ENCODE results near the gene LRFN4. TPM values are rescaled to one million over a fixed set of nuclear protein-coding genes. Genes with fewer than 3 reads are reported as not detected.

The LRFN4 gene
- total RNA-seq, 1 donor from 2014 or later: 13.5 TPM

DNA sequence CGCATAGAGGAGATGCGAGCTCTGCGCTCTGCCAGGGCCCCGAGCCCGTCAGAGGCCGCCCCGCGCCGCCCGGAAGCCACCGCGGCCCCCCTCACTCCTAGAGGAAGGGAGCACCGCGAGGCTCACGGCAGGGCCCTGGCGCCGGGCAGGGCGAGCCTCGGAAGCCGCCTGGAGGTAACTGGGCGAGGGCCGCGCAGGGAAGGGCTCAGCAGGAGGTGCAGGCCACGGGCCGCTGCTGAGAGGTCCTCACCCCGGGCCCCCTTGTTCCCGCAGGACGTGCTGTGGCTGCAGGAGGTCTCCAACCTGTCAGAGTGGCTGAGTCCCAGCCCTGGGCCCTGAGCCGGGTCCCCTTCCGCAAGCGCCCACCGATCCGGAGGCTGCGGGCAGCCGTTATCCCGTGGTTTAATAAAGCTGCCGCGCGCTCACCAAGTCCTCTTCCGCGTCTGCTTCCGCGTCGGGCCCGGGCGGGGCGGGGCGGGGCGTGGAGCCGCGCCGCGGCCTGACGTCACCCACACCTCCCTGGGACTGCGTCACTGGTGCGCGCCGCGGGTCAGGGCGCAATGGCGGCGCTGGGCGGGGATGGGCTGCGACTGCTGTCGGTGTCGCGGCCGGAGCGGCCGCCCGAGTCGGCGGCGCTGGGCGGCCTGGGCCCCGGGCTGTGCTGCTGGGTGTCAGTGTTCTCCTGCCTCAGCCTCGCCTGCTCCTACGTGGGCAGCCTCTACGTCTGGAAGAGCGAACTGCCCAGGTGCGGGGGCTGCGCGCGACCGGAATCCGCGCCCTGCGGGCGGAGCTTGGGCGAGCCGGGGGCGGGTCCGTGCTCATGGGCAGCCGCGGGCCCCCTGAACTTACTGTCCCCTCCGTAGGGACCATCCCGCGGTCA is 13.7 kb upstream of the LRFN4 start, which contains the start of gene RCE1:
TSS of gene RCE1 (plus strand) at position 546 of the 880 bp plus-strand sequence. CDS start at position 561, 15 bp downstream.
- no peaks in the 10 kb centered on the region for H3K27me3 ChIP-seq (ENCODE audit: low read depth)
- DNase-seq: peak; percentile 91
- H3K27ac ChIP-seq (replicated peaks): peak within 1 kb of the TSS; percentile 95
- peak within 1 kb of the TSS; percentile 90 for H3K4me3 ChIP-seq
- TF ChIP-seq, protein P1, sequence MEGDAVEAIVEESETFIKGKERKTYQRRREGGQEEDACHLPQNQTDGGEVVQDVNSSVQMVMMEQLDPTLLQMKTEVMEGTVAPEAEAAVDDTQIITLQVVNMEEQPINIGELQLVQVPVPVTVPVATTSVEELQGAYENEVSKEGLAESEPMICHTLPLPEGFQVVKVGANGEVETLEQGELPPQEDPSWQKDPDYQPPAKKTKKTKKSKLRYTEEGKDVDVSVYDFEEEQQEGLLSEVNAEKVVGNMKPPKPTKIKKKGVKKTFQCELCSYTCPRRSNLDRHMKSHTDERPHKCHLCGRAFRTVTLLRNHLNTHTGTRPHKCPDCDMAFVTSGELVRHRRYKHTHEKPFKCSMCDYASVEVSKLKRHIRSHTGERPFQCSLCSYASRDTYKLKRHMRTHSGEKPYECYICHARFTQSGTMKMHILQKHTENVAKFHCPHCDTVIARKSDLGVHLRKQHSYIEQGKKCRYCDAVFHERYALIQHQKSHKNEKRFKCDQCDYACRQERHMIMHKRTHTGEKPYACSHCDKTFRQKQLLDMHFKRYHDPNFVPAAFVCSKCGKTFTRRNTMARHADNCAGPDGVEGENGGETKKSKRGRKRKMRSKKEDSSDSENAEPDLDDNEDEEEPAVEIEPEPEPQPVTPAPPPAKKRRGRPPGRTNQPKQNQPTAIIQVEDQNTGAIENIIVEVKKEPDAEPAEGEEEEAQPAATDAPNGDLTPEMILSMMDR (IDR thresholded peaks at IDR 0.05; ENCODE audit: borderline replicate concordance): no peak
- intact Hi-C loops (cut with micrococcal nuclease): no loop called here
- H3K9me3 ChIP-seq (replicated peaks): no peaks in the 10 kb centered on the region
- H3K36me3 ChIP-seq: peaks cover 32% of the 10 kb centered on the region
- peaks cover 45% of the 10 kb centered on the region for H3K4me1 ChIP-seq

DNA sequence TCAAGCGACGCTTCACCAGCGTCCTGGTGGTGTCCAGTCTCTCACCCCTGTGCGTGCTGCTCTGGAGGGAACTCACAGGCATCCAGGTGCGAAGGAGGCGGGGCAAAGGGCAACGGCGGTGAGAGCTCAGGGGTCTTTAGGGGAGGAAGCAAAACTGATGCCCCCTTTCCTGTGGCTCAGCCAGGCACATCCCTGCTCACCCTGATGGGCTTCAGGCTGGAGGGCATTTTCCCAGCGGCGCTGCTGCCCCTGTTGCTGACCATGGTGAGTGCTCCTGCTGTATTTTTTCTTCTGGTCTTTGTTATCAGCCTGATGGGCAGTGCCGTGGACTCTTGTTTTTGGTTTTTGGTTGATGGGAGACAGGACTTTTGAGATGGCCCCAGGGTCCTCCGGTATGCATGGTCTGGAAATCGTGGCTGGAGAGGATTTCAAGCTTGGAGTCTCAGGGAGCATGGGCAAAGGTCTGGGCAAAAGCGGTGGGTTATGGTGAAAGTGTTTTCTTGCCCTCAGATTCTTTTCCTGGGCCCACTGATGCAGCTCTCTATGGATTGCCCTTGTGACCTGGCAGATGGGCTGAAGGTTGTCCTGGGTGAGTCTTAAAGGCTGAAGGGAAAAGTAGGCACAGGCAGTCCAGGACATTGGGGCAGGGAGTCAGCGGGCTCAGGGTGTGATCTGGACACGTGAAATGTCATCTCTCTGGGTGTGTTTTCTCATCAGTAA is 12.9 kb upstream of the LRFN4 start:
- H3K4me1 ChIP-seq: peaks cover 45% of the 10 kb centered on the region
- H3K4me3 ChIP-seq: peak overlapping the region; percentile 90
- peak overlapping the region; percentile 95 for H3K27ac ChIP-seq (replicated peaks)
- H3K9me3 ChIP-seq (replicated peaks): no peaks in the 10 kb centered on the region
- H3K36me3 ChIP-seq: peaks cover 32% of the 10 kb centered on the region
- TF ChIP-seq, protein P1 (IDR thresholded peaks at IDR 0.05; ENCODE audit: borderline replicate concordance): no peak
- intact Hi-C loops (cut with micrococcal nuclease): no loop called here
- DNase-seq: no peak
- no peaks in the 10 kb centered on the region for H3K27me3 ChIP-seq (ENCODE audit: low read depth)

DNA sequence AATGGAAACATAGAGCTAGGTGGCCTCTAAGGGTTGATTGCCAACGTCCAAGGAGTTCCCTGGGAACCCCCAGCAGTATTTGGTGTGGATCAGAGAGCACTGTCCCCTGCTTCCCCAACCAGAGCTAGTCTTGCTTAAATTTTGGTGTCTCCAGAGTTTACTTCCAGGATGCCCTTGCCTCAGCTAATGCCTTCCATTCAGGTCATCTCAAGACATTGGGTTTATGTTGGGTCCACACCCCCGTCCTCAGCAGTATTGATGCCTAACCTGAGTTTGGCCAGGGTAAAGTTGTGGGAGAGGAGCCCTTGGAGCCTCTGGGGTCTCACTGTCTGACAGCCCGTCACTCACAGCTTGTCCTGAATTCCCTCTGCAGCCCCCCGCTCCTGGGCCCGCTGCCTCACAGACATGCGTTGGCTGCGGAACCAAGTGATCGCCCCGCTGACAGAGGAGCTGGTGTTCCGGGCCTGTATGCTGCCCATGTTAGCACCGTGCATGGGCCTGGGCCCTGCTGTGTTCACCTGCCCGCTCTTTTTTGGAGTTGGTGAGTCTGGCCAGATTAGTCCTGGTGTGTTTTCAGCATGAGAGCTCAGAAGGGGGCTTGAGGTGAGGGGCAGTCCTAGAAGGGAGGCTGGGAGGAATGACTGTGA is 12.2 kb upstream of the LRFN4 start:
- H3K27ac ChIP-seq (replicated peaks): no peak overlapping the region
- DNase-seq: no peak
- TF ChIP-seq, protein P1 (IDR thresholded peaks at IDR 0.05; ENCODE audit: borderline replicate concordance): no peak
- peaks cover 28% of the 10 kb centered on the region for H3K36me3 ChIP-seq
- no peaks in the 10 kb centered on the region for H3K9me3 ChIP-seq (replicated peaks)
- peaks cover 43% of the 10 kb centered on the region for H3K4me1 ChIP-seq
- no peaks in the 10 kb centered on the region for H3K27me3 ChIP-seq (ENCODE audit: low read depth)
- peak overlapping the region; percentile 90 for H3K4me3 ChIP-seq
- intact Hi-C loops (cut with micrococcal nuclease): no loop called here

DNA sequence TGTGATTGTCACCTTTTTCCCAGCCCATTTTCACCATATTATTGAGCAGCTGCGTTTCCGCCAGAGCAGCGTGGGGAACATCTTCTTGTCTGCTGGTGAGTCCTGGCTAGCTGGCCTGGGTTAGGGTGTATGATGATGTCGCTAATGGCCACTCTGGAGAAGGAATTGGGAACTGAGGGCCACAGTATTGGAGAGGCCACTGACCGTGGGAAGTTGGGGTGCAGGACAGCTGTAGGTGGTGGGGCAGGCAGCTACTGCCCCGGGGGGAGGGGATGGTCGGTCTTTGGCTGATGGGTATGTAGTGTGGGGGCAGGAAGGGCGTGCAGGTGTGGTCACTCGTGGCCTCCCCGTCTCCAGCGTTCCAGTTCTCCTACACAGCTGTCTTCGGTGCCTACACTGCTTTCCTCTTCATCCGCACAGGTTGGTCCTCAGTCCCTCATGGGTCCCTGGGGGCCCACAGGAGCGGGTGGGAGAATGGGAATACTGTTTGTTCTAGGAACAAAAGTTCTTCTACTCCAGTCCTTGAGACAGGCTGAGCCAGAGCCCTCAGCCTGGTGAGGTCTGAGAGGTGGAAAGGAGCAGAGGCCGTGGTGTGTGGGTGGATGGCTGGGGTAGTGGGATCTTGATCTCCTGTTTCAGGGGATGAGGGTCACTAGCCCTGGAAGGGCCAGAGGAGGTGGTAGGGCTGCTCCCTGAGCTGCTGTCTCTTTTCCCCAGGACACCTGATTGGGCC is 11.6 kb upstream of the LRFN4 start:
- Histone ChIP-seq H3K27me3 (ENCODE audit: low read depth) (no peaks in the 10 kb centered on the region), H3K9me3 (replicated peaks) (no peaks in the 10 kb centered on the region), H3K4me1 (peaks cover 38% of the 10 kb centered on the region), H3K36me3 (peaks cover 24% of the 10 kb centered on the region), H3K27ac (replicated peaks) (no peak overlapping the region), H3K4me3 (no peak overlapping the region)
- intact Hi-C loops (cut with micrococcal nuclease): no loop called here
- DNase-seq: no peak
- TF ChIP-seq, protein P1 (IDR thresholded peaks at IDR 0.05; ENCODE audit: borderline replicate concordance): no peak

DNA sequence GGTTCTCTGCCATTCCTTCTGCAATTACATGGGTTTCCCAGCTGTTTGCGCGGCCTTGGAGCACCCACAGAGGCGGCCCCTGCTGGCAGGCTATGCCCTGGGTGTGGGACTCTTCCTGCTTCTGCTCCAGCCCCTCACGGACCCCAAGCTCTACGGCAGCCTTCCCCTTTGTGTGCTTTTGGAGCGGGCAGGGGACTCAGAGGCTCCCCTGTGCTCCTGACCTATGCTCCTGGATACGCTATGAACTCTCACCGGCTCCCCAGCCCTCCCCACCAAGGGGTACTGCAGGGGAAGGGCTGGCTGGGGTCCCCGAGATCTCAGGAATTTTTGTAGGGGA is 11.0 kb upstream of the LRFN4 start:
- Histone ChIP-seq H3K4me3 (no peak overlapping the region), H3K4me1 (peaks cover 38% of the 10 kb centered on the region), H3K36me3 (peaks cover 24% of the 10 kb centered on the region), H3K27ac (replicated peaks) (no peak overlapping the region), H3K9me3 (replicated peaks) (no peaks in the 10 kb centered on the region), H3K27me3 (ENCODE audit: low read depth) (no peaks in the 10 kb centered on the region)
- TF ChIP-seq, protein P1 (IDR thresholded peaks at IDR 0.05; ENCODE audit: borderline replicate concordance): no peak
- intact Hi-C loops (cut with micrococcal nuclease): no loop called here
- DNase-seq: no peak

Data from left ventricle myocardium inferior (tissue), 1 donor.